ENCODE results near the gene PPP5C. TPM values are rescaled to one million over a fixed set of nuclear protein-coding genes. Genes with fewer than 3 reads are reported as not detected.

PPP5C gene
- total RNA-seq (2013), result 20.1 TPM
- polyA plus RNA-seq (10 to 100 TPM in 2 of 3 donors, 1 to 10 TPM in 1; 9.9 to 76.3 (median 12.6) TPM), polyA minus RNA-seq (25.4 and 36.4 TPM in 2 replicates), total RNA-seq (3.5 to 18.8 (median 15.0) reads per million in 11 experiments)

- Histone ChIP-seq H2AFZ (ENCODE audit: insufficient read depth, low read depth, low read length, poor library complexity, severe bottlenecking) (peak within 1 kb of the TSS; percentile 100), H3K4me3 (replicated peaks in 1 of 3; ENCODE audit: low read depth in 2 of 3, low read length in 3 of 3) (peak within 1 kb of the TSS; percentile 92 to 100 (median 99)), H3K9me3 (replicated peaks in 1 of 2; ENCODE audit: control insufficient read depth in 1 of 2, insufficient read depth in 1 of 2, low read length in 2 of 2) (no peaks in the 10 kb centered on the region), H4K20me1 (ENCODE audit: insufficient read depth, low read length) (peaks cover 6% of the 10 kb centered on the region), H3K4me1 (ENCODE audit: control insufficient read depth in 1 of 2, insufficient read depth in 2 of 2, low read length in 2 of 2) (peaks cover 53 to 56% of the 10 kb centered on the region in 2 donors), H3K9ac (ENCODE audit: insufficient read depth, low read length, poor library complexity, severe bottlenecking) (peak within 1 kb of the TSS; percentile 78), H3K27ac (ENCODE audit: low read depth in 1 of 2, low read length in 2 of 2) (peak within 1 kb of the TSS; percentile 64 to 86), H3K27me3 (ENCODE audit: control insufficient read depth in 2 of 2, insufficient read depth in 2 of 2, low read length in 2 of 2) (peaks cover 0 to 4% of the 10 kb centered on the region in 2 donors), H3K79me2 (ENCODE audit: insufficient read depth, low read length) (peaks cover 46% of the 10 kb centered on the region), H3K4me2 (replicated peaks; ENCODE audit: extremely low read depth, low read length, poor library complexity, severe bottlenecking) (peak within 1 kb of the TSS; percentile 94), H3K36me3 (replicated peaks in 1 of 2; ENCODE audit: control insufficient read depth in 1 of 2, insufficient read depth in 2 of 2, low read length in 2 of 2) (no peaks in the 10 kb centered on the region)
- H3K36me3 Mint-ChIP-seq, result peaks cover 0 to under 1% of the 10 kb centered on the region in 2 donors
- peaks cover 0 to 3% (median 0%) of the 10 kb centered on the region in 7 donors for H3K9me3 Mint-ChIP-seq
- intact Hi-C loops (cut with micrococcal nuclease), result no loop called here
- peak; percentile 85 to 90 (median 86) for DNase-seq
- peak; percentile 77 for TF ChIP-seq CTCF (IDR thresholded peaks at IDR 0.05)
- H3K4me3 Mint-ChIP-seq, result peak within 1 kb of the TSS; percentile 94 to 96
- H3K4me1 Mint-ChIP-seq, result peaks cover 55% of the 10 kb centered on the region
- peaks cover 8 to 14% (median 11%) of the 10 kb centered on the region in 3 donors for H3K27me3 Mint-ChIP-seq (ENCODE audit: low read depth in 3 of 3)
- H3K27ac Mint-ChIP-seq, result peak within 1 kb of the TSS; percentile 80 to 95 (median 89)
- under 1% methylated on average over 60 of the region's 62 CpGs for WGBS (ENCODE audit: insufficient coverage)
These were observed at the start of gene PPP5C for GRCh38 chr19:46346821-46347571. PPP5C (plus strand) TSS chr19:46347087; CDS start chr19:46347097, 10 bp downstream.

GRCh38 chr19:46297700-46298478 is 49.0 kb upstream of the PPP5C start:
- H3K9me3 ChIP-seq (replicated peaks in 1 of 2; ENCODE audit: control insufficient read depth in 1 of 2, insufficient read depth in 1 of 2, low read length in 2 of 2), result peaks cover 0 to 4% of the 10 kb centered on the region in 2 donors
- WGBS (ENCODE audit: insufficient coverage), result 41% methylated on average over 18 of the region's 19 CpGs
- no peaks in the 10 kb centered on the region for H4K20me1 ChIP-seq (ENCODE audit: insufficient read depth, low read length)
- Mint-ChIP-seq H3K4me3 (peak overlapping the region in 1 of 2 donors; percentile 59), H3K36me3 (no peaks in the 10 kb centered on the region), H3K27ac (no peak overlapping the region), H3K9me3 (peaks cover 0 to 6% (median 3%) of the 10 kb centered on the region in 7 donors), H3K27me3 (ENCODE audit: low read depth in 3 of 3) (peaks cover 27 to 60% (median 45%) of the 10 kb centered on the region in 3 donors), H3K4me1 (peaks cover 14% of the 10 kb centered on the region)
- DNase-seq, result no peak
- no peak for TF ChIP-seq CTCF (IDR thresholded peaks at IDR 0.05)
- intact Hi-C loops (cut with micrococcal nuclease), result no loop called here
- H3K36me3 ChIP-seq (replicated peaks in 1 of 2; ENCODE audit: control insufficient read depth in 1 of 2, insufficient read depth in 2 of 2, low read length in 2 of 2), result no peaks in the 10 kb centered on the region
- no peaks in the 10 kb centered on the region for H3K79me2 ChIP-seq (ENCODE audit: insufficient read depth, low read length)
- H3K4me1 ChIP-seq (ENCODE audit: control insufficient read depth in 1 of 2, insufficient read depth in 2 of 2, low read length in 2 of 2), result peaks cover 10% of the 10 kb centered on the region in 2 donors
- H3K9ac ChIP-seq (ENCODE audit: insufficient read depth, low read length, poor library complexity, severe bottlenecking), result no peak overlapping the region
- no peak overlapping the region for H3K4me2 ChIP-seq (replicated peaks; ENCODE audit: extremely low read depth, low read length, poor library complexity, severe bottlenecking)
- no peak overlapping the region for H3K4me3 ChIP-seq (replicated peaks in 1 of 3; ENCODE audit: low read depth in 2 of 3, low read length in 3 of 3)
- no peak overlapping the region for H3K27ac ChIP-seq (ENCODE audit: low read depth in 1 of 2, low read length in 2 of 2)
- H3K27me3 ChIP-seq (ENCODE audit: control insufficient read depth in 2 of 2, insufficient read depth in 2 of 2, low read length in 2 of 2), result peaks cover 11 to 32% of the 10 kb centered on the region in 2 donors
- H2AFZ ChIP-seq (ENCODE audit: insufficient read depth, low read depth, low read length, poor library complexity, severe bottlenecking), result no peak overlapping the region
